NOMO-1 treated with dmso at 0.1 percent for 144 hours (cell line): ENCODE measurements around the gene TMEM190.

Experiments used
- DNase-seq: peaks from one replicate; lab custom pipeline; 2025; ENCODE audit not compliant: unreplicated experiment; lab: John Stamatoyannopoulos, UW

The TMEM190 gene

GRCh38 chr19:55369653-55370304, 6.8 kb upstream of the TMEM190 start:
- no peak for DNase-seq

GRCh38 chr19:55370305-55370988, 6.2 kb upstream of the TMEM190 start, which contains the start of gene IL11:
TSS of gene IL11 (minus strand) at chr19:55370463. CDS start at chr19:55370310, 153 bp downstream.
- no peak for DNase-seq

GRCh38 chr19:55372316-55373081, 4.1 kb upstream of the TMEM190 start:
- no peak for DNase-seq

GRCh38 chr19:55373306-55373992, 3.2 kb upstream of the TMEM190 start:
- DNase-seq, result no peak

- no peak for DNase-seq
Measured at GRCh38 chr19:55373993-55374757, 2.5 kb upstream of the TMEM190 start.

GRCh38 chr19:55377356-55378131, 918 bp downstream of the TMEM190 start:
- DNase-seq, result no peak

- no peak for DNase-seq
Measured at GRCh38 chr19:55379174-55379573, 2.5 kb downstream of the TMEM190 start.

GRCh38 chr19:55382013-55382412, 5.4 kb downstream of the TMEM190 start:
- no peak for DNase-seq

- no peak for DNase-seq
Measured at GRCh38 chr19:55382522-55383054, 6.0 kb downstream of the TMEM190 start.

- DNase-seq, result peak; percentile 60
Measured at GRCh38 chr19:55383279-55384130, 6.9 kb downstream of the TMEM190 start.

- peak; percentile 25 for DNase-seq
Measured at GRCh38 chr19:55384131-55384919, 7.7 kb downstream of the TMEM190 start, which contains the start of gene TMEM238. TSS of gene TMEM238 (minus strand) at chr19:55384292. CDS start at chr19:55384259, 33 bp downstream.

GRCh38 chr19:55384920-55385723, 8.5 kb downstream of the TMEM190 start:
- DNase-seq, result peak; percentile 94

- peak; percentile 98 for DNase-seq
Measured at GRCh38 chr19:55385724-55386492, 9.3 kb downstream of the TMEM190 start, which contains the start of gene RPL28. TSS of gene RPL28 (plus strand) at chr19:55385932. CDS start at chr19:55386358, 426 bp downstream.

GRCh38 chr19:55386493-55386971, 9.9 kb downstream of the TMEM190 start:
- DNase-seq, result no peak

- no peak for DNase-seq
Measured at GRCh38 chr19:55387736-55388497, 11.3 kb downstream of the TMEM190 start.
